ENCODE measurements around the gene DAAM1.

DNA sequence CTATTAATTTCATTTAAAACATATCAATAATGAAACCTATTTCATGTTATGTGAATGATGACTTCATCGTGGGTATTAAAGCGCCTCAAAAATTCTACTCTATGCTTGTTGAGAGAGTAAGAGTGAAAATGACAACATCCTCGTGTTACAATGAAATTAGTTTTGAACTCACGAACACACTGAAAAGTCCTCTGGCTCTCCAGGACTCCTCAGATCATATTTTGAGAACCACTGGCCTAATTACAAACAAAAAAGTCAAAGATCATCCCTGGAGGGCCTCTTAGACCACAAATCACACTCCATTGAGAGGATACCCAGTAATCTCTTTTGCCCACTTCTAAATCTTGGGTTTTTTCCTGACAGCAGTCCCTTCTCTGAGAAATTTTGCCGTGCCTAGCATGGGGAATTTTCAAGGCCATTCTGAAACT lies 19.1 kb downstream of the DAAM1 start:
- TF ChIP-seq, protein P1, sequence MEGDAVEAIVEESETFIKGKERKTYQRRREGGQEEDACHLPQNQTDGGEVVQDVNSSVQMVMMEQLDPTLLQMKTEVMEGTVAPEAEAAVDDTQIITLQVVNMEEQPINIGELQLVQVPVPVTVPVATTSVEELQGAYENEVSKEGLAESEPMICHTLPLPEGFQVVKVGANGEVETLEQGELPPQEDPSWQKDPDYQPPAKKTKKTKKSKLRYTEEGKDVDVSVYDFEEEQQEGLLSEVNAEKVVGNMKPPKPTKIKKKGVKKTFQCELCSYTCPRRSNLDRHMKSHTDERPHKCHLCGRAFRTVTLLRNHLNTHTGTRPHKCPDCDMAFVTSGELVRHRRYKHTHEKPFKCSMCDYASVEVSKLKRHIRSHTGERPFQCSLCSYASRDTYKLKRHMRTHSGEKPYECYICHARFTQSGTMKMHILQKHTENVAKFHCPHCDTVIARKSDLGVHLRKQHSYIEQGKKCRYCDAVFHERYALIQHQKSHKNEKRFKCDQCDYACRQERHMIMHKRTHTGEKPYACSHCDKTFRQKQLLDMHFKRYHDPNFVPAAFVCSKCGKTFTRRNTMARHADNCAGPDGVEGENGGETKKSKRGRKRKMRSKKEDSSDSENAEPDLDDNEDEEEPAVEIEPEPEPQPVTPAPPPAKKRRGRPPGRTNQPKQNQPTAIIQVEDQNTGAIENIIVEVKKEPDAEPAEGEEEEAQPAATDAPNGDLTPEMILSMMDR (IDR thresholded peaks at IDR 0.05; ENCODE audit: poor library complexity, severe bottlenecking), result no peak
- no peak for TF ChIP-seq EZH2 (IDR thresholded peaks at IDR 0.05; ENCODE audit: borderline replicate concordance, insufficient read depth, low read length, poor library complexity, severe bottlenecking)
- TF ChIP-seq RAD21 (conservative IDR thresholded peaks at IDR 0.05), result no peak

Measured in neural cell (in vitro differentiated cells).